K562 (cell line): Measurements from ENCODE around the gene RAB41. TPM values are rescaled to one million over a fixed set of nuclear protein-coding genes. Genes with fewer than 3 reads are reported as not detected.

Experiments
- CXXC5 ChIP-seq: fragments of 250-450 bp; sonication (Bioruptor Pico); IDR thresholded peaks from 2 replicates; pipeline ENCODE4 v1.8.0; 2022; ENCODE audit warnings: inconsistent platforms, mild to moderate bottlenecking, moderate library complexity
- GATAD2B ChIP-seq: fragments of 450-650 bp; IDR thresholded peaks from 2 replicates; pipeline ENCODE4 v1.6.1; 2017; ENCODE audit warnings: mild to moderate bottlenecking, borderline replicate concordance
- HDGF ChIP-seq: fragments of 450-650 bp; IDR thresholded peaks from 2 replicates; pipeline ENCODE4 v1.6.1; 2016
- HMG20A ChIP-seq: fragments of 450-650 bp; formaldehyde crosslinking; conservative IDR thresholded peaks from 2 replicates; pipeline ENCODE4 v1.4.0; 2020; ENCODE audit warnings: mild to moderate bottlenecking, mixed read lengths
- SAFB ChIP-seq: fragments of 200-400 bp; formaldehyde crosslinking; IDR thresholded peaks from 2 replicates; pipeline ENCODE4 v1.6.1; 2017; ENCODE audit warnings: low read depth, low read length, borderline replicate concordance
- SIN3B ChIP-seq: fragments of 450-650 bp; IDR thresholded peaks from 2 replicates; pipeline ENCODE4 v1.6.1; 2017; ENCODE audit warnings: low read depth, mild to moderate bottlenecking, moderate library complexity
- SOX6 ChIP-seq: fragments of 450-650 bp; IDR thresholded peaks from 2 replicates; pipeline ENCODE4 v1.6.1; 2014; ENCODE audit warnings: mild to moderate bottlenecking
- polyA plus RNA-seq, 8 experiments: library from polyadenylated mRNA; depleted of rRNA in 4 of 8; stranded (reverse) in 5 of 8; unstranded in 3 of 8; fragments of >200 nt; fragmentation: Nextera tagmentation in 2 of 8; fragmentation: Illumina TruSeq in 1 of 8; extraction: Ambion mirVana in 2 of 8; extraction: Trizol in 1 of 8; gene quantifications; 2 replicates each; pipeline versions ENCODE4 v1.2.1 to v1.2.3, GENCODE V29; 2011 to 2014; ENCODE audit warnings: inconsistent platforms in 1 of 8, missing spikeins in 1 of 8
- total RNA-seq, 7 experiments: library from RNA; depleted of rRNA in 6 of 7; stranded (reverse); fragments of >200 nt in 6 of 7; fragmentation: Illumina TruSeq in 2 of 7; extraction: Trizol in 2 of 7; gene quantifications; 2 replicates each; pipeline versions ENCODE4 v1.2.1 to v1.2.3, GENCODE V29; 2011 to 2021; ENCODE audit warnings: low replicate concordance in 1 of 7
- TF ChIP-seq, protein P1 (sequence below): fragments of 450-650 bp; IDR thresholded peaks from 2 replicates; pipeline ENCODE4 v1.6.1; 2016; ENCODE audit warnings: mild to moderate bottlenecking, moderate library complexity
- TF ChIP-seq, protein P2 (sequence below): fragments of 450-650 bp; IDR thresholded peaks from 2 replicates; pipeline ENCODE4 v1.6.1; 2016; ENCODE audit warnings: antibody characterized with exemption

RAB41 gene
- total and polyA plus RNA-seq, 9 of the 15 experiments (the other 6 are each of a cell fraction or from before 2014, with no cell fraction given) = 0.08 TPM; not detected in 8

DNA sequence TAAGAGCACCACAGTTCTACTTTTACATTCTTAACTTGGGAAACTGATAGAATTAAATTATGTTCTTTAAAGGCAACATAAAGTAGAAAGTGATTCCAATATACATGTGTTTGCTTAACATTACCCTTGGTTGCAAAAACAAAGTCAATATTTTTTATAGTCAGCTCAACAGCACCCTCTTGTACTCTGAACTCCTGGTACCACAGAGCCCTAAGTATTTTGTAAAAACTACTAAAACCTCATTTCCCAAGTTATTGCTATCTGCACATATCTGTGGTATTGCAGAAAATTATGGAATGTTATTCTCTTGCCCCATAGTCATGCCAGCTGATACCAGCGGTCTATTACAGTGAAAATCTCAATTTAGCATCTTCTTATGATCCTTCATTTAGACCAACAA lies 10.8 kb downstream of the RAB41 start (continued):
- TF ChIP-seq, protein P1, sequence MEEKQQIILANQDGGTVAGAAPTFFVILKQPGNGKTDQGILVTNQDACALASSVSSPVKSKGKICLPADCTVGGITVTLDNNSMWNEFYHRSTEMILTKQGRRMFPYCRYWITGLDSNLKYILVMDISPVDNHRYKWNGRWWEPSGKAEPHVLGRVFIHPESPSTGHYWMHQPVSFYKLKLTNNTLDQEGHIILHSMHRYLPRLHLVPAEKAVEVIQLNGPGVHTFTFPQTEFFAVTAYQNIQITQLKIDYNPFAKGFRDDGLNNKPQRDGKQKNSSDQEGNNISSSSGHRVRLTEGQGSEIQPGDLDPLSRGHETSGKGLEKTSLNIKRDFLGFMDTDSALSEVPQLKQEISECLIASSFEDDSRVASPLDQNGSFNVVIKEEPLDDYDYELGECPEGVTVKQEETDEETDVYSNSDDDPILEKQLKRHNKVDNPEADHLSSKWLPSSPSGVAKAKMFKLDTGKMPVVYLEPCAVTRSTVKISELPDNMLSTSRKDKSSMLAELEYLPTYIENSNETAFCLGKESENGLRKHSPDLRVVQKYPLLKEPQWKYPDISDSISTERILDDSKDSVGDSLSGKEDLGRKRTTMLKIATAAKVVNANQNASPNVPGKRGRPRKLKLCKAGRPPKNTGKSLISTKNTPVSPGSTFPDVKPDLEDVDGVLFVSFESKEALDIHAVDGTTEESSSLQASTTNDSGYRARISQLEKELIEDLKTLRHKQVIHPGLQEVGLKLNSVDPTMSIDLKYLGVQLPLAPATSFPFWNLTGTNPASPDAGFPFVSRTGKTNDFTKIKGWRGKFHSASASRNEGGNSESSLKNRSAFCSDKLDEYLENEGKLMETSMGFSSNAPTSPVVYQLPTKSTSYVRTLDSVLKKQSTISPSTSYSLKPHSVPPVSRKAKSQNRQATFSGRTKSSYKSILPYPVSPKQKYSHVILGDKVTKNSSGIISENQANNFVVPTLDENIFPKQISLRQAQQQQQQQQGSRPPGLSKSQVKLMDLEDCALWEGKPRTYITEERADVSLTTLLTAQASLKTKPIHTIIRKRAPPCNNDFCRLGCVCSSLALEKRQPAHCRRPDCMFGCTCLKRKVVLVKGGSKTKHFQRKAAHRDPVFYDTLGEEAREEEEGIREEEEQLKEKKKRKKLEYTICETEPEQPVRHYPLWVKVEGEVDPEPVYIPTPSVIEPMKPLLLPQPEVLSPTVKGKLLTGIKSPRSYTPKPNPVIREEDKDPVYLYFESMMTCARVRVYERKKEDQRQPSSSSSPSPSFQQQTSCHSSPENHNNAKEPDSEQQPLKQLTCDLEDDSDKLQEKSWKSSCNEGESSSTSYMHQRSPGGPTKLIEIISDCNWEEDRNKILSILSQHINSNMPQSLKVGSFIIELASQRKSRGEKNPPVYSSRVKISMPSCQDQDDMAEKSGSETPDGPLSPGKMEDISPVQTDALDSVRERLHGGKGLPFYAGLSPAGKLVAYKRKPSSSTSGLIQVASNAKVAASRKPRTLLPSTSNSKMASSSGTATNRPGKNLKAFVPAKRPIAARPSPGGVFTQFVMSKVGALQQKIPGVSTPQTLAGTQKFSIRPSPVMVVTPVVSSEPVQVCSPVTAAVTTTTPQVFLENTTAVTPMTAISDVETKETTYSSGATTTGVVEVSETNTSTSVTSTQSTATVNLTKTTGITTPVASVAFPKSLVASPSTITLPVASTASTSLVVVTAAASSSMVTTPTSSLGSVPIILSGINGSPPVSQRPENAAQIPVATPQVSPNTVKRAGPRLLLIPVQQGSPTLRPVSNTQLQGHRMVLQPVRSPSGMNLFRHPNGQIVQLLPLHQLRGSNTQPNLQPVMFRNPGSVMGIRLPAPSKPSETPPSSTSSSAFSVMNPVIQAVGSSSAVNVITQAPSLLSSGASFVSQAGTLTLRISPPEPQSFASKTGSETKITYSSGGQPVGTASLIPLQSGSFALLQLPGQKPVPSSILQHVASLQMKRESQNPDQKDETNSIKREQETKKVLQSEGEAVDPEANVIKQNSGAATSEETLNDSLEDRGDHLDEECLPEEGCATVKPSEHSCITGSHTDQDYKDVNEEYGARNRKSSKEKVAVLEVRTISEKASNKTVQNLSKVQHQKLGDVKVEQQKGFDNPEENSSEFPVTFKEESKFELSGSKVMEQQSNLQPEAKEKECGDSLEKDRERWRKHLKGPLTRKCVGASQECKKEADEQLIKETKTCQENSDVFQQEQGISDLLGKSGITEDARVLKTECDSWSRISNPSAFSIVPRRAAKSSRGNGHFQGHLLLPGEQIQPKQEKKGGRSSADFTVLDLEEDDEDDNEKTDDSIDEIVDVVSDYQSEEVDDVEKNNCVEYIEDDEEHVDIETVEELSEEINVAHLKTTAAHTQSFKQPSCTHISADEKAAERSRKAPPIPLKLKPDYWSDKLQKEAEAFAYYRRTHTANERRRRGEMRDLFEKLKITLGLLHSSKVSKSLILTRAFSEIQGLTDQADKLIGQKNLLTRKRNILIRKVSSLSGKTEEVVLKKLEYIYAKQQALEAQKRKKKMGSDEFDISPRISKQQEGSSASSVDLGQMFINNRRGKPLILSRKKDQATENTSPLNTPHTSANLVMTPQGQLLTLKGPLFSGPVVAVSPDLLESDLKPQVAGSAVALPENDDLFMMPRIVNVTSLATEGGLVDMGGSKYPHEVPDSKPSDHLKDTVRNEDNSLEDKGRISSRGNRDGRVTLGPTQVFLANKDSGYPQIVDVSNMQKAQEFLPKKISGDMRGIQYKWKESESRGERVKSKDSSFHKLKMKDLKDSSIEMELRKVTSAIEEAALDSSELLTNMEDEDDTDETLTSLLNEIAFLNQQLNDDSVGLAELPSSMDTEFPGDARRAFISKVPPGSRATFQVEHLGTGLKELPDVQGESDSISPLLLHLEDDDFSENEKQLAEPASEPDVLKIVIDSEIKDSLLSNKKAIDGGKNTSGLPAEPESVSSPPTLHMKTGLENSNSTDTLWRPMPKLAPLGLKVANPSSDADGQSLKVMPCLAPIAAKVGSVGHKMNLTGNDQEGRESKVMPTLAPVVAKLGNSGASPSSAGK = no peak
- TF ChIP-seq GATAD2B (no peak), CXXC5 (CRISPR knock-in tag) (no peak), SIN3B (no peak), HDGF (no peak), HMG20A (no peak), SOX6 (no peak), SAFB (no peak)
- TF ChIP-seq, protein P2, sequence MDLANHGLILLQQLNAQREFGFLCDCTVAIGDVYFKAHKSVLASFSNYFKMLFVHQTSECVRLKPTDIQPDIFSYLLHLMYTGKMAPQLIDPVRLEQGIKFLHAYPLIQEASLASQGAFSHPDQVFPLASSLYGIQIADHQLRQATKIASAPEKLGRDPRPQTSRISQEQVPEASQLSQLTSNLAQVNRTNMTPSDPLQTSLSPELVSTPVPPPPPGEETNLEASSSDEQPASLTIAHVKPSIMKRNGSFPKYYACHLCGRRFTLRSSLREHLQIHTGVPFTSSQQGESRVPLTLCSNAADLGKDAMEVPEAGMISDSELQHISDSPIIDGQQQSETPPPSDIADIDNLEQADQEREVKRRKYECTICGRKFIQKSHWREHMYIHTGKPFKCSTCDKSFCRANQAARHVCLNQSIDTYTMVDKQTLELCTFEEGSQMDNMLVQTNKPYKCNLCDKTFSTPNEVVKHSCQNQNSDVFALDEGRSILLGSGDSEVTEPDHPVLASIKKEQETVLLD = no peak
